Activated B cell treated with CpG ODN at 0.5 μM for 24 hours (primary cell): ENCODE data around the gene TUBB2B. TPM values are rescaled to one million over a fixed set of nuclear protein-coding genes. Genes with fewer than 3 reads are reported as not detected.

ENCODE experiments used
- ATAC-seq: fragments of 200-7000 bp; cut with Tn5 transposase; one replicate; pipeline ENCODE4 v1.10.0; 2021; ENCODE audit warnings: low read depth, mild to moderate bottlenecking, moderate library complexity
- CTCF ChIA-PET: fragments of 350-600 bp; sonication (Branson Sonifier 250); formaldehyde crosslinking; loops from one replicate; lab custom pipeline; 2021; ENCODE audit warnings: antibody characterized with exemption; lab: Charles Lee
- POLR2A ChIA-PET: fragments of 350-600 bp; sonication (Branson Sonifier 250); formaldehyde crosslinking; loops from one replicate; lab custom pipeline; 2021; ENCODE audit warnings: antibody characterized with exemption; lab: Charles Lee
- DNase-seq: peaks from one replicate; pipeline ENCODE4 v3.0.0; 2022
- H3K27ac Mint-ChIP-seq: one replicate; pipeline ENCODE4 v1.8.0; 2020; ENCODE audit warnings: mixed read lengths
- H3K27me3 Mint-ChIP-seq: one replicate; pipeline ENCODE4 v1.8.0; 2021; ENCODE audit warnings: mixed read lengths
- H3K36me3 Mint-ChIP-seq: one replicate; pipeline ENCODE4 v1.8.0; 2021; ENCODE audit warnings: low read depth, mixed read lengths
- H3K4me1 Mint-ChIP-seq: one replicate; pipeline ENCODE4 v1.8.0; 2021; ENCODE audit warnings: mixed read lengths
- H3K4me3 Mint-ChIP-seq: one replicate; pipeline ENCODE4 v1.8.0; 2020; ENCODE audit warnings: mild to moderate bottlenecking, mixed read lengths
- H3K9me3 Mint-ChIP-seq: one replicate; pipeline ENCODE4 v1.8.0; 2020; ENCODE audit warnings: mixed read lengths
- CTCF ChIP-seq: fragments of 200-600 bp; IDR thresholded peaks from one replicate; pipeline ENCODE4 v1.8.0; 2022; ENCODE audit warnings: antibody characterized with exemption, mild to moderate bottlenecking
- intact Hi-C: fragments of 100-400 bp; cut with micrococcal nuclease; formaldehyde crosslinking; loops from one replicate; pipeline ENCODE4 v1.15.1; 2024
- total RNA-seq: library from RNA; stranded (reverse); gene quantifications from 2 replicates; pipeline ENCODE4 v1.2.3, GENCODE V29; 2022

TUBB2B gene
- total RNA-seq, 1 donor from 2014 or later = not detected

GRCh38 chr6:3228771-3229565 is 1.5 kb upstream of the TUBB2B start:
- POLR2A ChIA-PET = interaction anchor here (1.3 kb wide), 2 partner anchors 31 to 70 kb away, joined by 3 to 4 read pairs; no protein-coding TSS in a partner anchor
- peaks cover 61% of the 10 kb centered on the region for H3K27me3 Mint-ChIP-seq
- H3K4me1 Mint-ChIP-seq = peaks cover 48% of the 10 kb centered on the region

DNA sequence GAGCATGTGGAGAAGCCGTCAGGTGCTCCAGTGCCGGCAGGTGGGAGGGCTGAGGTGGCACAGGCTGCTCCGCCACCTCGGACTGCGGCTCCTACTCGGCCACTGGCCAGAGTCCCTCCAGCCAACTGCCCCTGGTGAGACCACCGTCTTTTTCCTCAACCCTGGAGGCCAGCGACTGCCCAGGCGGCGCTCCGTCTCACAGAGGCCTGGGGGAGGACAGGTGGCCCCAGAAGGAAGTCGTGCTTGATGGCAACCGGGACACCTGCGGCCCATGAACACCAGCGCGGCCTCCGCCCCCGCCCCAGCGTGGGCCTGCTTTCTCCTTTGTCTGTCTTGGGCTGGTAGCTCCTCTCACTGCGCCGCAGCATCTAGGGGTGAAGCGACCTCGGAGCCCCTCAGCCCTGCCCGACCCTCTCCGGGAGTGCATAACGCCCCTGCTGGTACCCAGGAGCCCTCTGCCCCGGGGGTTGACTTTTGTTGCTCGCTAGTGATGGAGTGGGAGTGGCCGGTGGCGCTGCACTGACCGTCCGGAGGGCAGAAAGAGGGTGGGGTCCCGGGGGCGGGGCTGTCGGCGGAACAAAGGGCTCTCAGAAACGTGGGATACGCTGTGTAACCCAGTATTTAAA is 706 bp upstream of the TUBB2B start:
- Mint-ChIP-seq H3K36me3 (no peaks in the 10 kb centered on the region), H3K27me3 (peaks cover 55% of the 10 kb centered on the region), H3K4me1 (peaks cover 48% of the 10 kb centered on the region), H3K4me3 (peak overlapping the region; percentile 80), H3K27ac (no peak overlapping the region), H3K9me3 (no peaks in the 10 kb centered on the region)
- POLR2A ChIA-PET = no interaction called here
- TF ChIP-seq CTCF = no peak
- ATAC-seq = peak; percentile 45
- intact Hi-C loops = loop anchor here (1.0 kb wide), 1 partner anchor 65 kb away; no protein-coding TSS in a partner anchor
- DNase-seq = peak; percentile 36
- CTCF ChIA-PET = no interaction called here

More at GRCh38 chr6:3228771-3229565, 1.5 kb upstream of the TUBB2B start:
- no peak for DNase-seq
- no peaks in the 10 kb centered on the region for H3K36me3 Mint-ChIP-seq
- peak overlapping the region; percentile 86 for H3K4me3 Mint-ChIP-seq
- peak overlapping the region; percentile 30 for H3K27ac Mint-ChIP-seq
- intact Hi-C loops = loop anchor here (1.0 kb wide), 1 partner anchor 66 kb away; no protein-coding TSS in a partner anchor
- CTCF ChIA-PET = interaction anchor here (1.3 kb wide), 1 partner anchor 23 kb away, joined by 4 read pairs; no protein-coding TSS in a partner anchor
- no peak for TF ChIP-seq CTCF
- no peak for ATAC-seq
- H3K9me3 Mint-ChIP-seq = no peaks in the 10 kb centered on the region

- Mint-ChIP-seq H3K36me3 (no peaks in the 10 kb centered on the region), H3K4me1 (peaks cover 44% of the 10 kb centered on the region), H3K9me3 (no peaks in the 10 kb centered on the region), H3K27ac (no peak overlapping the region), H3K4me3 (peak overlapping the region; percentile 82), H3K27me3 (peaks cover 42% of the 10 kb centered on the region)
- ATAC-seq (peak; percentile 34), DNase-seq (peak; percentile 42)
- TF ChIP-seq CTCF = no peak
- ChIA-PET CTCF (no interaction called here), POLR2A (interaction anchor here (0.6 kb wide), 1 partner anchor 36 kb away, joined by 3 read pairs; no protein-coding TSS in a partner anchor)
- intact Hi-C loops = no loop called here
Measured at GRCh38 chr6:3226481-3227362, 731 bp downstream of the TUBB2B start.

- intact Hi-C loops = no loop called here
- POLR2A ChIA-PET = no interaction called here
- DNase-seq (no peak), ATAC-seq (no peak)
- Mint-ChIP-seq H3K9me3 (no peaks in the 10 kb centered on the region), H3K27me3 (peaks cover 38% of the 10 kb centered on the region), H3K27ac (no peak overlapping the region), H3K4me1 (peaks cover 38% of the 10 kb centered on the region), H3K36me3 (no peaks in the 10 kb centered on the region), H3K4me3 (no peak overlapping the region)
- no peak for TF ChIP-seq CTCF
- CTCF ChIA-PET = no interaction called here
Measured at GRCh38 chr6:3226042-3226441, 1.4 kb downstream of the TUBB2B start.
